Endothelial cell of umbilical vein (primary cell): ENCODE measurements around the gene SLC26A6. TPM values are rescaled to one million over a fixed set of nuclear protein-coding genes. Genes with fewer than 3 reads are reported as not detected.

Experiments used
- BruUV-seq: library from RNA; stranded (reverse); fragments of 400-500 nt; replicated peaks from 2 replicates; lab custom pipeline; 2021; lab: Mats Ljungman, UMichigan
- CTCF ChIA-PET: fragments of 300-600, 350-600 bp; sonication (Branson Sonifier 250); formaldehyde crosslinking; loops from one replicate; lab custom pipeline; 2021; ENCODE audit warnings: antibody characterized with exemption, inconsistent platforms; lab: Charles Lee
- POLR2A ChIA-PET: fragments of 300-600, 350-600 bp; sonication (Branson Sonifier 250); formaldehyde crosslinking; loops from one replicate; lab custom pipeline; 2021; ENCODE audit warnings: antibody characterized with exemption, inconsistent platforms; lab: Charles Lee
- DNase-seq: peaks from one replicate; pipeline ENCODE4 v3.0.0-alpha.2; 2011; ENCODE audit warnings: low read depth, low spot score
- FAIRE-seq: peaks from 2 replicates; lab custom pipeline; 2011; peaks lifted over from hg19 to GRCh38; lab: Jason Lieb, UNC
- H2AFZ ChIP-seq: 2 replicates; pipeline ENCODE4 v1.6.0; 2012; ENCODE audit warnings: low read depth, low read length, control low read depth, inconsistent platforms
- H3K27ac ChIP-seq: 2 replicates; pipeline ENCODE4 v1.5.1; 2011; ENCODE audit warnings: low read depth, mild to moderate bottlenecking, control low read depth, low read length, moderate library complexity; ENCODE audit not compliant: insufficient read depth
- H3K27me3 ChIP-seq, 2 experiments: 2 replicates each; pipeline versions ENCODE4 v1.6.0 to v1.6.1; 2011; ENCODE audit warnings: low read length in 2 of 2, mixed read lengths in 1 of 2; ENCODE audit not compliant: control insufficient read depth in 2 of 2, insufficient read depth in 2 of 2
- H3K36me3 ChIP-seq, 2 experiments: 2 replicates in 1 of 2; 3 replicates in 1 of 2; pipeline ENCODE4 v1.5.1; 2011; ENCODE audit warnings: low read length in 2 of 2, mild to moderate bottlenecking in 1 of 2, moderate library complexity in 1 of 2; ENCODE audit not compliant: control insufficient read depth in 2 of 2, insufficient read depth in 2 of 2; ENCODE audit errors: extremely low read depth in 1 of 2
- H3K4me1 ChIP-seq: 3 replicates; pipeline ENCODE4 v1.5.1; 2011; ENCODE audit warnings: mild to moderate bottlenecking, low read length; ENCODE audit not compliant: control insufficient read depth, insufficient read depth; ENCODE audit errors: extremely low read depth
- H3K4me2 ChIP-seq: 2 replicates; pipeline ENCODE4 v1.6.1; 2011; ENCODE audit warnings: low read length, control low read depth, mixed read lengths; ENCODE audit not compliant: insufficient read depth
- H3K4me3 ChIP-seq, 3 experiments: fragments of 200-600 bp in 1 of 3; sonication (generic), shearing (Covaris generic) in 1 of 3; replicated peaks in 1 of 3; 2 replicates each; pipeline ENCODE4 v1.5.1; 2011 to 2016; ENCODE audit warnings: control low read depth in 3 of 3, low read length in 3 of 3, mild to moderate bottlenecking in 2 of 3, inconsistent platforms in 1 of 3, low read depth in 1 of 3, moderate library complexity in 1 of 3; ENCODE audit not compliant: insufficient read depth in 1 of 3
- H3K79me2 ChIP-seq: 2 replicates; pipeline ENCODE4 v1.6.0; 2012; ENCODE audit warnings: low read length, inconsistent platforms; ENCODE audit not compliant: control insufficient read depth, insufficient read depth
- H3K9ac ChIP-seq: replicated peaks from 2 replicates; pipeline ENCODE3; 2011; ENCODE audit warnings: low read length, control low read depth; ENCODE audit not compliant: insufficient read depth; ENCODE audit errors: extremely low read depth
- H3K9me1 ChIP-seq: replicated peaks from 3 replicates; pipeline ENCODE4 v1.6.0; 2011; ENCODE audit warnings: mild to moderate bottlenecking, low read length; ENCODE audit not compliant: control insufficient read depth, insufficient read depth; ENCODE audit errors: extremely low read depth
- H3K9me3 ChIP-seq: replicated peaks from 2 replicates; pipeline ENCODE4 v1.5.1; 2012; ENCODE audit warnings: low read length, inconsistent platforms; ENCODE audit not compliant: control insufficient read depth, insufficient read depth
- H4K20me1 ChIP-seq: replicated peaks from 2 replicates; pipeline ENCODE3; 2011; ENCODE audit warnings: mild to moderate bottlenecking, low read length; ENCODE audit not compliant: control insufficient read depth, insufficient read depth; ENCODE audit errors: extremely low read depth
- CTCF ChIP-seq, 2 donors: IDR thresholded peaks; 1 replicate in 1 of 2; 2 replicates in 1 of 2; pipeline ENCODE4 v1.5.1; 2011; ENCODE audit warnings: low read length in 2 of 2, mild to moderate bottlenecking in 2 of 2, moderate library complexity in 2 of 2, control low read depth in 1 of 2, inconsistent platforms in 1 of 2, low read depth in 1 of 2; ENCODE audit not compliant: insufficient read depth in 1 of 2; ENCODE audit errors: extremely low read depth in 1 of 2
- EZH2 ChIP-seq: IDR thresholded peaks from 2 replicates; pipeline ENCODE4 v1.6.1; 2012; ENCODE audit warnings: borderline replicate concordance, low read depth, mild to moderate bottlenecking, moderate library complexity, low read length, inconsistent platforms; ENCODE audit not compliant: severe bottlenecking
- FOS ChIP-seq: IDR thresholded peaks from 2 replicates; pipeline ENCODE4 v1.6.1; 2011; ENCODE audit warnings: mild to moderate bottlenecking, low read length, moderate library complexity, borderline replicate concordance; ENCODE audit not compliant: insufficient read depth
- GATA2 ChIP-seq: IDR thresholded peaks from 2 replicates; pipeline ENCODE4 v1.7.0; 2011; ENCODE audit warnings: low read depth, mild to moderate bottlenecking, moderate library complexity, mixed read lengths, low read length; ENCODE audit not compliant: insufficient read length, insufficient read depth
- JUN ChIP-seq: IDR thresholded peaks from 2 replicates; pipeline ENCODE4 v1.6.1; 2011; ENCODE audit warnings: borderline replicate concordance, low read depth; ENCODE audit not compliant: insufficient read length, insufficient read depth
- MAX ChIP-seq: IDR thresholded peaks from 2 replicates; pipeline ENCODE4 v1.6.1; 2011; ENCODE audit not compliant: insufficient read depth, insufficient read length
- MYC ChIP-seq: IDR thresholded peaks from one replicate; pipeline ENCODE4 v1.6.1; 2011; ENCODE audit warnings: mild to moderate bottlenecking, low read depth, low read length
- POLR2A ChIP-seq: IDR thresholded peaks from 2 replicates; pipeline ENCODE4 v1.6.1; 2012; ENCODE audit warnings: low read depth, mild to moderate bottlenecking, control low read depth, low read length
- POLR2AphosphoS5 ChIP-seq: IDR thresholded peaks from 2 replicates; pipeline ENCODE4 v1.6.1; 2012; ENCODE audit warnings: low read depth, mild to moderate bottlenecking, control low read depth, low read length, moderate library complexity; ENCODE audit not compliant: insufficient read depth
- dilution Hi-C: fragments of 300-500 bp; cut with MboI; formaldehyde crosslinking; loops from one replicate; pipeline ENCODE4 v1.15.0; 2019; ENCODE audit warnings: low sequenced_read_pairs; ENCODE audit not compliant: extremely low pct_ligation_motif_present
- intact Hi-C: fragments of 100-400 bp; cut with micrococcal nuclease; formaldehyde crosslinking; loops from one replicate; pipeline ENCODE4 v1.10.0; 2022
- polyA plus RNA-seq, 4 experiments: library from polyadenylated mRNA; depleted of rRNA in 3 of 4; stranded (reverse) in 3 of 4; unstranded in 1 of 4; fragments of >200 nt; gene quantifications; 2 replicates each; pipeline versions ENCODE4 v1.2.1 to v1.2.3, GENCODE V29; 2011 to 2012; ENCODE audit warnings: missing spikeins in 1 of 4
- total RNA-seq: library from RNA; stranded (reverse); gene quantifications from 2 replicates; pipeline ENCODE4 v1.2.3, GENCODE V29; 2021

Gene SLC26A6
- total and polyA plus RNA-seq, 2 donors (not counting 3 experiments of a cell fraction or from before 2014, with no cell fraction given), result 31.0 to 32.2 TPM

- H3K4me2 ChIP-seq, result no peak overlapping the region
- H4K20me1 ChIP-seq, result no peaks in the 10 kb centered on the region
- H3K79me2 ChIP-seq, result no peaks in the 10 kb centered on the region
- no peak overlapping the region for H3K4me3 ChIP-seq
- H3K36me3 ChIP-seq, result peaks cover 0 to 41% of the 10 kb centered on the region in 2 experiments
- ChIA-PET CTCF (no interaction called here), POLR2A (no interaction called here)
- intact Hi-C loops (no loop called here), dilution Hi-C loops (no loop called here)
- FAIRE-seq (no peak), DNase-seq (no peak)
- H3K9me1 ChIP-seq, result no peaks in the 10 kb centered on the region
- no peak overlapping the region for H3K9ac ChIP-seq
- BruUV-seq, result no TSS peak
- H2AFZ ChIP-seq, result no peak overlapping the region
- TF ChIP-seq JUN (no peak), POLR2A (no peak), EZH2 (no peak), FOS (no peak), MYC (no peak), MAX (no peak), CTCF (IDR thresholded peaks at IDR 0.05; ENCODE audit: extremely low read depth in 1 of 2, insufficient read depth in 1 of 2, low read depth in 1 of 2, low read length in 2 of 2) (no peak), POLR2AphosphoS5 (no peak), GATA2 (no peak)
- peaks cover 6% of the 10 kb centered on the region for H3K4me1 ChIP-seq
- H3K27ac ChIP-seq, result no peak overlapping the region
- H3K9me3 ChIP-seq, result no peaks in the 10 kb centered on the region
- H3K27me3 ChIP-seq, result no peaks in the 10 kb centered on the region
Measured at GRCh38 chr3:48630833-48631232, 4.4 kb downstream of the SLC26A6 start.
